Endothelial cell of umbilical vein (primary cell): Measurements from ENCODE around the gene DPEP3. TPM values are rescaled to one million over a fixed set of nuclear protein-coding genes. Genes with fewer than 3 reads are reported as not detected.

Source experiments
- BruUV-seq: library from RNA; stranded (reverse); fragments of 400-500 nt; replicated peaks from 2 replicates; lab custom pipeline; 2021; lab: Mats Ljungman, UMichigan
- CTCF ChIA-PET: fragments of 300-600, 350-600 bp; sonication (Branson Sonifier 250); formaldehyde crosslinking; loops from one replicate; lab custom pipeline; 2021; ENCODE audit warnings: antibody characterized with exemption, inconsistent platforms; lab: Charles Lee
- POLR2A ChIA-PET: fragments of 300-600, 350-600 bp; sonication (Branson Sonifier 250); formaldehyde crosslinking; loops from one replicate; lab custom pipeline; 2021; ENCODE audit warnings: antibody characterized with exemption, inconsistent platforms; lab: Charles Lee
- DNase-seq: peaks from one replicate; pipeline ENCODE4 v3.0.0-alpha.2; 2011; ENCODE audit warnings: low read depth, low spot score
- FAIRE-seq: peaks from 2 replicates; lab custom pipeline; 2011; peaks lifted over from hg19 to GRCh38; lab: Jason Lieb, UNC
- H2AFZ ChIP-seq: 2 replicates; pipeline ENCODE4 v1.6.0; 2012; ENCODE audit warnings: low read depth, low read length, control low read depth, inconsistent platforms
- H3K27ac ChIP-seq: 2 replicates; pipeline ENCODE4 v1.5.1; 2011; ENCODE audit warnings: low read depth, mild to moderate bottlenecking, control low read depth, low read length, moderate library complexity; ENCODE audit not compliant: insufficient read depth
- H3K27me3 ChIP-seq, 2 experiments: 2 replicates each; pipeline versions ENCODE4 v1.6.0 to v1.6.1; 2011; ENCODE audit warnings: low read length in 2 of 2, mixed read lengths in 1 of 2; ENCODE audit not compliant: control insufficient read depth in 2 of 2, insufficient read depth in 2 of 2
- H3K36me3 ChIP-seq, 2 experiments: 2 replicates in 1 of 2; 3 replicates in 1 of 2; pipeline ENCODE4 v1.5.1; 2011; ENCODE audit warnings: low read length in 2 of 2, mild to moderate bottlenecking in 1 of 2, moderate library complexity in 1 of 2; ENCODE audit not compliant: control insufficient read depth in 2 of 2, insufficient read depth in 2 of 2; ENCODE audit errors: extremely low read depth in 1 of 2
- H3K4me1 ChIP-seq: 3 replicates; pipeline ENCODE4 v1.5.1; 2011; ENCODE audit warnings: mild to moderate bottlenecking, low read length; ENCODE audit not compliant: control insufficient read depth, insufficient read depth; ENCODE audit errors: extremely low read depth
- H3K4me2 ChIP-seq: 2 replicates; pipeline ENCODE4 v1.6.1; 2011; ENCODE audit warnings: low read length, control low read depth, mixed read lengths; ENCODE audit not compliant: insufficient read depth
- H3K4me3 ChIP-seq, 3 experiments: fragments of 200-600 bp in 1 of 3; sonication (generic), shearing (Covaris generic) in 1 of 3; replicated peaks in 1 of 3; 2 replicates each; pipeline ENCODE4 v1.5.1; 2011 to 2016; ENCODE audit warnings: control low read depth in 3 of 3, low read length in 3 of 3, mild to moderate bottlenecking in 2 of 3, inconsistent platforms in 1 of 3, low read depth in 1 of 3, moderate library complexity in 1 of 3; ENCODE audit not compliant: insufficient read depth in 1 of 3
- H3K79me2 ChIP-seq: 2 replicates; pipeline ENCODE4 v1.6.0; 2012; ENCODE audit warnings: low read length, inconsistent platforms; ENCODE audit not compliant: control insufficient read depth, insufficient read depth
- H3K9ac ChIP-seq: replicated peaks from 2 replicates; pipeline ENCODE3; 2011; ENCODE audit warnings: low read length, control low read depth; ENCODE audit not compliant: insufficient read depth; ENCODE audit errors: extremely low read depth
- H3K9me1 ChIP-seq: replicated peaks from 3 replicates; pipeline ENCODE4 v1.6.0; 2011; ENCODE audit warnings: mild to moderate bottlenecking, low read length; ENCODE audit not compliant: control insufficient read depth, insufficient read depth; ENCODE audit errors: extremely low read depth
- H3K9me3 ChIP-seq: replicated peaks from 2 replicates; pipeline ENCODE4 v1.5.1; 2012; ENCODE audit warnings: low read length, inconsistent platforms; ENCODE audit not compliant: control insufficient read depth, insufficient read depth
- H4K20me1 ChIP-seq: replicated peaks from 2 replicates; pipeline ENCODE3; 2011; ENCODE audit warnings: mild to moderate bottlenecking, low read length; ENCODE audit not compliant: control insufficient read depth, insufficient read depth; ENCODE audit errors: extremely low read depth
- CTCF ChIP-seq, 2 donors: IDR thresholded peaks; 1 replicate in 1 of 2; 2 replicates in 1 of 2; pipeline ENCODE4 v1.5.1; 2011; ENCODE audit warnings: low read length in 2 of 2, mild to moderate bottlenecking in 2 of 2, moderate library complexity in 2 of 2, control low read depth in 1 of 2, inconsistent platforms in 1 of 2, low read depth in 1 of 2; ENCODE audit not compliant: insufficient read depth in 1 of 2; ENCODE audit errors: extremely low read depth in 1 of 2
- EZH2 ChIP-seq: IDR thresholded peaks from 2 replicates; pipeline ENCODE4 v1.6.1; 2012; ENCODE audit warnings: borderline replicate concordance, low read depth, mild to moderate bottlenecking, moderate library complexity, low read length, inconsistent platforms; ENCODE audit not compliant: severe bottlenecking
- FOS ChIP-seq: IDR thresholded peaks from 2 replicates; pipeline ENCODE4 v1.6.1; 2011; ENCODE audit warnings: mild to moderate bottlenecking, low read length, moderate library complexity, borderline replicate concordance; ENCODE audit not compliant: insufficient read depth
- GATA2 ChIP-seq: IDR thresholded peaks from 2 replicates; pipeline ENCODE4 v1.7.0; 2011; ENCODE audit warnings: low read depth, mild to moderate bottlenecking, moderate library complexity, mixed read lengths, low read length; ENCODE audit not compliant: insufficient read length, insufficient read depth
- JUN ChIP-seq: IDR thresholded peaks from 2 replicates; pipeline ENCODE4 v1.6.1; 2011; ENCODE audit warnings: borderline replicate concordance, low read depth; ENCODE audit not compliant: insufficient read length, insufficient read depth
- MAX ChIP-seq: IDR thresholded peaks from 2 replicates; pipeline ENCODE4 v1.6.1; 2011; ENCODE audit not compliant: insufficient read depth, insufficient read length
- MYC ChIP-seq: IDR thresholded peaks from one replicate; pipeline ENCODE4 v1.6.1; 2011; ENCODE audit warnings: mild to moderate bottlenecking, low read depth, low read length
- POLR2A ChIP-seq: IDR thresholded peaks from 2 replicates; pipeline ENCODE4 v1.6.1; 2012; ENCODE audit warnings: low read depth, mild to moderate bottlenecking, control low read depth, low read length
- POLR2AphosphoS5 ChIP-seq: IDR thresholded peaks from 2 replicates; pipeline ENCODE4 v1.6.1; 2012; ENCODE audit warnings: low read depth, mild to moderate bottlenecking, control low read depth, low read length, moderate library complexity; ENCODE audit not compliant: insufficient read depth
- dilution Hi-C: fragments of 300-500 bp; cut with MboI; formaldehyde crosslinking; loops from one replicate; pipeline ENCODE4 v1.15.0; 2019; ENCODE audit warnings: low sequenced_read_pairs; ENCODE audit not compliant: extremely low pct_ligation_motif_present
- intact Hi-C: fragments of 100-400 bp; cut with micrococcal nuclease; formaldehyde crosslinking; loops from one replicate; pipeline ENCODE4 v1.10.0; 2022
- polyA plus RNA-seq, 4 experiments: library from polyadenylated mRNA; depleted of rRNA in 3 of 4; stranded (reverse) in 3 of 4; unstranded in 1 of 4; fragments of >200 nt; gene quantifications; 2 replicates each; pipeline versions ENCODE4 v1.2.1 to v1.2.3, GENCODE V29; 2011 to 2012; ENCODE audit warnings: missing spikeins in 1 of 4
- total RNA-seq: library from RNA; stranded (reverse); gene quantifications from 2 replicates; pipeline ENCODE4 v1.2.3, GENCODE V29; 2021

Gene DPEP3
- total and polyA plus RNA-seq, 2 donors (not counting 3 experiments of a cell fraction or from before 2014, with no cell fraction given): 0.06 TPM; not detected in 1

GRCh38 chr16:67953641-67954375 is 26.5 kb downstream of the DPEP3 start:
- BruUV-seq: no TSS peak
- no peaks in the 10 kb centered on the region for H3K9me3 ChIP-seq

More at GRCh38 chr16:67953641-67954375, 26.5 kb downstream of the DPEP3 start:
- Histone ChIP-seq H3K9me1 (no peaks in the 10 kb centered on the region), H3K4me3 (no peak overlapping the region), H3K27me3 (no peaks in the 10 kb centered on the region), H4K20me1 (no peaks in the 10 kb centered on the region), H3K27ac (no peak overlapping the region), H3K4me1 (no peaks in the 10 kb centered on the region), H3K9ac (no peak overlapping the region), H3K79me2 (no peaks in the 10 kb centered on the region), H3K36me3 (peaks cover 13 to 57% of the 10 kb centered on the region in 2 experiments), H3K4me2 (no peak overlapping the region), H2AFZ (no peak overlapping the region)
- intact Hi-C loops: no loop called here
- ChIA-PET POLR2A (no interaction called here), CTCF (interaction anchor here (1.7 kb wide), 1 partner anchor 87 kb away, joined by 5 read pairs; no protein-coding TSS in a partner anchor)
- DNase-seq (no peak), FAIRE-seq (no peak)
- no peak for TF ChIP-seq POLR2AphosphoS5
- TF ChIP-seq MAX: no peak
- TF ChIP-seq FOS: no peak
- TF ChIP-seq JUN: no peak
- no peak for TF ChIP-seq POLR2A
- TF ChIP-seq EZH2: no peak
- TF ChIP-seq CTCF (IDR thresholded peaks at IDR 0.05; ENCODE audit: extremely low read depth in 1 of 2, insufficient read depth in 1 of 2, low read depth in 1 of 2, low read length in 2 of 2): no peak
- TF ChIP-seq MYC: no peak
- no peak for TF ChIP-seq GATA2
- dilution Hi-C loops: no loop called here
